ENCODE measurements around the gene XYLT1.

DNA sequence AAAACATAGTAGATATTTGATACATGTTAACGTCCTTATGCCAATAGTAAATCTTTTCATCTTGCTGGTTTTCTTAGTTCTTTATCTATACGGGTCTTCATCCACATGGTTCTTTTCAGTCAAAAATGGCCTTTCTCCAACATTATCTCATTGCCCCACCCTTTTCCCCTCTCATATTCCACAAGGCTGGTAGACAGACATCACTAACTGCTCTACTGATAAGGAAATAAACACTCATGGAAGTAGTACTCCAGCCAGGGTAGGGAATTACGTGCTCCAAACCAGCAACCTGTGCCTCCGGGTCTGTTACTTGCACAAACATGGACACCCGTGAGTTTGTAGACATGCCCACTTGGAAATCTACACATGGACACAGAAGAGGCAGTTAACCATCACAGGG, 141.4 kb downstream of the XYLT1 start:
- TF ChIP-seq CREB1 (IDR thresholded peaks at IDR 0.05; ENCODE audit: low read depth) = no peak
- no peak for TF ChIP-seq RAD21 (IDR thresholded peaks at IDR 0.05; ENCODE audit: low read depth)
- no peak for TF ChIP-seq CEBPB (IDR thresholded peaks at IDR 0.05)
- no peak for TF ChIP-seq YY1 (IDR thresholded peaks at IDR 0.05; ENCODE audit: low read depth)

Measured in Ishikawa (cell line).